Neuronal stem cell (in vitro differentiated cells): ENCODE results near the gene ATP5ME.

ENCODE experiments used
- DNase-seq: peaks from one replicate; pipeline ENCODE4 v3.0.0-alpha.2; 2013; ENCODE audit warnings: low spot score
- H2AFZ ChIP-seq: one replicate; pipeline ENCODE4 v1.6.1; 2013; ENCODE audit warnings: mild to moderate bottlenecking, low read length, inconsistent platforms
- H2AK5ac ChIP-seq: 2 replicates; pipeline ENCODE4 v1.6.1; 2013; ENCODE audit warnings: low read depth, mild to moderate bottlenecking, inconsistent platforms, low read length, moderate library complexity, mixed read lengths
- H2BK120ac ChIP-seq: 2 replicates; pipeline ENCODE4 v1.6.1; 2013; ENCODE audit warnings: low read depth, mild to moderate bottlenecking, inconsistent platforms, low read length, moderate library complexity, mixed read lengths
- H2BK12ac ChIP-seq: one replicate; pipeline ENCODE4 v1.6.1; 2013; ENCODE audit warnings: low read length, inconsistent platforms
- H2BK15ac ChIP-seq: 2 replicates; pipeline ENCODE4 v1.6.1; 2013; ENCODE audit warnings: mild to moderate bottlenecking, low read length, inconsistent platforms, mixed read lengths
- H2BK5ac ChIP-seq: one replicate; pipeline ENCODE4 v1.6.1; 2013; ENCODE audit warnings: inconsistent platforms, mild to moderate bottlenecking, low read length, moderate library complexity
- H3K14ac ChIP-seq: one replicate; pipeline ENCODE4 v1.6.1; 2013; ENCODE audit warnings: low read length, inconsistent platforms
- H3K18ac ChIP-seq: 2 replicates; pipeline ENCODE4 v1.6.1; 2013; ENCODE audit warnings: low read length, inconsistent platforms
- H3K23ac ChIP-seq: 2 replicates; pipeline ENCODE4 v1.6.1; 2013; ENCODE audit warnings: low read depth, mild to moderate bottlenecking, mixed read lengths, low read length, inconsistent platforms; ENCODE audit not compliant: poor library complexity
- H3K27ac ChIP-seq: replicated peaks from 3 replicates; pipeline ENCODE4 v1.5.1; 2013; ENCODE audit warnings: low read length, inconsistent platforms
- H3K27me3 ChIP-seq, 3 experiments: 2 replicates each; pipeline ENCODE4 v1.6.1; 2013; ENCODE audit warnings: low read length in 3 of 3, mild to moderate bottlenecking in 2 of 3, inconsistent platforms in 1 of 3, low read depth in 1 of 3, mixed read lengths in 1 of 3, moderate library complexity in 1 of 3; ENCODE audit not compliant: control insufficient read depth in 3 of 3, insufficient read depth in 3 of 3
- H3K36me3 ChIP-seq, 2 donors: replicated peaks in 1 of 2; 2 replicates each; pipeline ENCODE4 v1.6.1; 2013; ENCODE audit warnings: low read length in 2 of 2; ENCODE audit not compliant: control insufficient read depth in 2 of 2, insufficient read depth in 2 of 2
- H3K4ac ChIP-seq: 2 replicates; pipeline ENCODE4 v1.6.1; 2013; ENCODE audit warnings: inconsistent platforms, mild to moderate bottlenecking, low read length, moderate library complexity
- H3K4me1 ChIP-seq, 2 donors: 1 replicate in 1 of 2; 2 replicates in 1 of 2; pipeline ENCODE4 v1.6.1; 2013; ENCODE audit warnings: low read length in 2 of 2, low read depth in 1 of 2; ENCODE audit not compliant: control insufficient read depth in 2 of 2, insufficient read depth in 1 of 2
- H3K4me2 ChIP-seq: one replicate; pipeline ENCODE4 v1.6.1; 2013; ENCODE audit warnings: mild to moderate bottlenecking, low read length, inconsistent platforms; ENCODE audit not compliant: insufficient read depth, poor library complexity, severe bottlenecking
- H3K4me3 ChIP-seq, 2 donors: 2 replicates each; pipeline ENCODE4 v1.5.1; 2013; ENCODE audit warnings: low read length in 2 of 2, mild to moderate bottlenecking in 2 of 2, inconsistent platforms in 1 of 2, moderate library complexity in 1 of 2
- H3K79me1 ChIP-seq: one replicate; pipeline ENCODE4 v1.6.1; 2013; ENCODE audit warnings: low read depth, mild to moderate bottlenecking, inconsistent platforms, low read length, moderate library complexity
- H3K9ac ChIP-seq: one replicate; pipeline ENCODE4 v1.6.1; 2013; ENCODE audit warnings: mild to moderate bottlenecking, low read depth, low read length, inconsistent platforms; ENCODE audit not compliant: poor library complexity
- H3K9me3 ChIP-seq, 2 donors: replicated peaks in 1 of 2; 2 replicates each; pipeline versions ENCODE3 to v1.6.1; 2013; ENCODE audit warnings: low read length in 2 of 2, mild to moderate bottlenecking in 2 of 2, inconsistent platforms in 1 of 2, low read depth in 1 of 2, mixed read lengths in 1 of 2, moderate library complexity in 1 of 2; ENCODE audit not compliant: control insufficient read depth in 2 of 2, insufficient read depth in 1 of 2
- H4K8ac ChIP-seq: one replicate; pipeline ENCODE4 v1.6.1; 2013; ENCODE audit warnings: low read depth, mild to moderate bottlenecking, inconsistent platforms, low read length, moderate library complexity
- H4K91ac ChIP-seq: one replicate; pipeline ENCODE4 v1.6.1; 2013; ENCODE audit warnings: low read length, low read depth, mild to moderate bottlenecking, inconsistent platforms; ENCODE audit not compliant: poor library complexity
- WGBS, 2 donors: extraction: QIAGEN DNeasy Blood & Tissue Kit; methylation state at CpG; one replicate each; pipeline ENCODE4 v1.1.7; 2013; ENCODE audit warnings: missing lambda C conversion rate in 2 of 2, mixed read lengths in 1 of 2; ENCODE audit not compliant: insufficient read length in 2 of 2, insufficient replicate concordance in 1 of 2; ENCODE audit errors: extremely low coverage in 2 of 2; 5-methylcytosine and 5-hydroxymethylcytosine counted together

ATP5ME gene

DNA sequence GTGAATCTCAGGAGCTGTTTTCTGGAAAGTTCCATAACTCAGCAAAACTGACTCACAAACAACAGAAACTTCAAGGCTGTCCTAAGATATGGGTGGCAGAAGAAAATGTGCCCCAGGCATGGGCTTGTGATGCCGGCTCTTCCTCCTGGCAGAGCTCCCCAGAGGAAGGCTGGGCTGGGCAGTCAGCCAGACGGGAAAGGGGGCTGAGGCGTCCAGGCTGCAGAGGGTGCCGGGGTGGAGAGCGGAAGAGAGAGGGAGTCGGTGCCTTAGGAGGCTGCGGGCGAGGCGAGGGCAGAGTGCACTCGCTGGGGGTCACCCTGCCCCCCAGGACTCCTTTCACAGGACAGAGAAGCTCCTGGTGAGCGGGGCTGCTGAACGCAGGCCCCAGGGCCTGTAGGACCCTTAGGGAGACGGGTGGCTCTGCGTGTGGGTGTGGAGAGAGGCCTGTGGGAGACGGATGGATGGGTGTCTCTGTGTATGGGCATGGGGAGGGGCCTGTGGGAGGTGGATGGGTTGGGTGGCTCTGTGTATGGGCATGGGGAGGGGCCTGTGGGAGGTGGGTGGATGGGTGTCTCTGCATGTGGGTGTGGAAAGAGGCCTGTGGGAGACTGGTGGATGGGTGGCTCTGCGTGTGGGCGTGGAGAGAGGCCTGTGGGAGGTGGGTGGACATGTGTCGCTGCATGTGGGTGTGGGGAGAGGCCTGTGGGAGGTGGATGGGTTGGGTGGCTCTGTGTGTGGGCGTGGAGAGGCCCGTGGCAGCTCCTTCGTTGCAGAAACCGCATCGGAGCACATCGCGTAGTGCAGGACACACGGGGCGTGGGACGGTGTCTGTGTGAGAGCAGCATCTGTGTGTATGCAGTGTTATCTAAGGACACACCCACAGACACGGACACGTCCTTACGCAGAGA is 47.4 kb upstream of the ATP5ME start:
- H4K8ac ChIP-seq = no peak overlapping the region
- no peak overlapping the region for H2AFZ ChIP-seq
- no peak overlapping the region for H3K4ac ChIP-seq
- peak overlapping the region; percentile 43 for H4K91ac ChIP-seq
- H3K9ac ChIP-seq = peak overlapping the region; percentile 60
- no peaks in the 10 kb centered on the region for H3K27me3 ChIP-seq
- H3K79me1 ChIP-seq = peaks cover 60% of the 10 kb centered on the region
- WGBS, 2 donors = no CpG with 5 or more reads among the region's 31 CpGs
- no peak overlapping the region for H2AK5ac ChIP-seq
- H3K9me3 ChIP-seq = peaks cover 5 to 6% of the 10 kb centered on the region in 2 donors
- H3K18ac ChIP-seq = no peak overlapping the region
- DNase-seq = no peak
- H2BK12ac ChIP-seq = no peak overlapping the region
- no peak overlapping the region for H3K14ac ChIP-seq
- no peak overlapping the region for H2BK15ac ChIP-seq
- H3K4me3 ChIP-seq = peak overlapping the region in 1 of 2 donors; percentile 30
- no peak overlapping the region for H2BK120ac ChIP-seq
- H3K36me3 ChIP-seq = peaks cover 13 to 51% of the 10 kb centered on the region in 2 donors
- H2BK5ac ChIP-seq = no peak overlapping the region
- H3K27ac ChIP-seq = no peak overlapping the region
- H3K4me2 ChIP-seq = no peak overlapping the region
- peak overlapping the region; percentile 93 for H3K23ac ChIP-seq
- no peaks in the 10 kb centered on the region for H3K4me1 ChIP-seq

DNA sequence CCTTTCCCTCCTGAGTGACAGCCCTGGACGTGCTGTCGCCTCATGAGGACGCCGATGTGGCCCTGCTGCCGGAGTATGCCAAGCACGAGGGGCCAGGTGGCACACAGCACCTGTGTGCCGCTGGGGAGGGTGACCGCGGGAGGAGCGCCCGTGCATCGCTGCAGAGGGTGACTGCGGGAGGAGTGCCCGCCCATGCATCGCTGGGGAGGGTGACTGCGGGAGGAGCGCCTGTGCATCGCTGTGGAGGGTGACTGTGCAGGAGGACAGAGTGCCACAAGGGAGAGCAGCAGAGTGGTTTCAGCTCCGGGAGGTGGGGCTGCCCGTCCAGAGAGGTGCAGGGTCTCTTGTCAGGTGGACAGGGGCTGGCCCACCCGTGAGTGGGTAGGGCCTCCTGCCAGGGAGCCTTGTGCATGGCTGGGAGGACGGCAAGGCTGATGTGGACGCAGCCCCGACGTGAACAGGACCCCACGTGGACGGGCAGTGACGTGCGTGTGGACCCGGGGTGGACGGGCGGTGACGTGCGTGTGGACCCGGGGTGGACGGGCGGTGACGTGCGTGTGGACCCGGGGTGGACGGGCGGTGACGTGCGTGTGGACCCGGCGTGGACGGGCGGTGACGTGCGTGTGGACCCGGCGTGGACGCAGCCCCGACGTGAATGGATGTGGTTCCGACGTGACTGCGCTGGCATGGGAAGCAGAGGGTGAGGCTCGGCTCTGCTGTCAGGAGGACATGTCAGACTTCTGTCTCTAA is 46.2 kb upstream of the ATP5ME start:
- Histone ChIP-seq H3K9ac (peak overlapping the region; percentile 70), H3K27ac (no peak overlapping the region), H3K9me3 (peaks cover 5 to 6% of the 10 kb centered on the region in 2 donors), H2AK5ac (peak overlapping the region; percentile 43), H3K79me1 (peaks cover 53% of the 10 kb centered on the region), H2BK15ac (no peak overlapping the region), H2BK12ac (peak overlapping the region; percentile 58), H3K14ac (no peak overlapping the region), H3K23ac (peak overlapping the region; percentile 96), H3K4ac (no peak overlapping the region), H2AFZ (no peak overlapping the region), H3K27me3 (no peaks in the 10 kb centered on the region), H4K91ac (no peak overlapping the region), H3K4me1 (no peaks in the 10 kb centered on the region), H3K36me3 (peaks cover 13 to 48% of the 10 kb centered on the region in 2 donors), H2BK5ac (no peak overlapping the region), H3K4me2 (no peak overlapping the region), H2BK120ac (no peak overlapping the region), H3K18ac (no peak overlapping the region), H3K4me3 (peak overlapping the region in 1 of 2 donors; percentile 27), H4K8ac (no peak overlapping the region)
- WGBS, 2 donors = no CpG with 5 or more reads among the region's 59 CpGs
- no peak for DNase-seq

DNA sequence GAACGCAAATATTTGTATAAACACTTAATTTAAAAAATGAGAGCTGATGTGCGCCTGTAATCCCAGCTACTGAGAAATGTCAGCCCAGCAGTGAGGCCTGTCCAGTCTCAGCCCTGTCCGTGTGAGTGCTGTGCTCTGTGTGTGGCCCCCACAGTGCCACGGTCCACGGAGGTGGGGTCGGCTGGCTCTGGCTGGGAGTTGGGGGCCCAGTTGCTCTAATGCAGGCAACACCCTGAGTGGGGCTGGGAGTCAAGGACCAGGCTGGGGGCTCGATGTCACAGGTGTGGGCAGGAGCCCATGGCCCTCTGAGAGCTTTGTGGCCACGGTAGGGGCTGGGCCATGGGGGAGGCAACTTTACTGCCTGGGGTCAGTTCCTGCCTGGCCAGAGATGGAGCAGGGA is 44.4 kb upstream of the ATP5ME start:
- Histone ChIP-seq H2AK5ac (no peak overlapping the region), H3K36me3 (peaks cover 17 to 55% of the 10 kb centered on the region in 2 donors)
- WGBS, 2 donors = no CpG with 5 or more reads among the region's 8 CpGs

More for the DNA sequence above, 44.4 kb upstream of the ATP5ME start:
- H3K14ac ChIP-seq = no peak overlapping the region
- peak overlapping the region; percentile 65 for H3K23ac ChIP-seq
- no peak overlapping the region for H2AFZ ChIP-seq
- no peaks in the 10 kb centered on the region for H3K4me1 ChIP-seq
- H2BK12ac ChIP-seq = no peak overlapping the region
- H3K9ac ChIP-seq = no peak overlapping the region
- no peak overlapping the region for H3K4ac ChIP-seq
- H3K18ac ChIP-seq = no peak overlapping the region
- H2BK5ac ChIP-seq = no peak overlapping the region
- H3K27me3 ChIP-seq = no peaks in the 10 kb centered on the region
- H4K91ac ChIP-seq = no peak overlapping the region
- no peak overlapping the region for H2BK15ac ChIP-seq
- H3K4me3 ChIP-seq = no peak overlapping the region
- H3K79me1 ChIP-seq = peaks cover 59% of the 10 kb centered on the region
- no peak for DNase-seq
- peaks cover 5 to 6% of the 10 kb centered on the region in 2 donors for H3K9me3 ChIP-seq
- H4K8ac ChIP-seq = no peak overlapping the region
- no peak overlapping the region for H3K27ac ChIP-seq
- H3K4me2 ChIP-seq = no peak overlapping the region
- no peak overlapping the region for H2BK120ac ChIP-seq
